Common myeloid progenitor, CD34-positive (primary cell): ENCODE results near the gene BEND5. TPM values are rescaled to one million over a fixed set of nuclear protein-coding genes. Genes with fewer than 3 reads are reported as not detected.

Experiments used
- CTCF ChIA-PET: fragments of 350-600 bp; sonication (Branson Sonifier 250); formaldehyde crosslinking; loops from one replicate; lab custom pipeline; 2021; ENCODE audit warnings: antibody characterized with exemption; lab: Charles Lee
- POLR2A ChIA-PET: fragments of 350-600 bp; sonication (Branson Sonifier 250); formaldehyde crosslinking; loops from one replicate; lab custom pipeline; 2021; ENCODE audit warnings: antibody characterized with exemption; lab: Charles Lee
- DNase-seq, 3 donors: peaks; one replicate each; pipeline versions ENCODE4 v3.0.0 to v3.0.0-alpha.2; 2013
- H3K27ac ChIP-seq, 2 experiments: 1 replicate in 1 of 2; 2 replicates in 1 of 2; pipeline ENCODE4 v1.7.0; 2013; ENCODE audit warnings: inconsistent platforms in 2 of 2, low read length in 2 of 2, mild to moderate bottlenecking in 2 of 2, low read depth in 1 of 2, moderate library complexity in 1 of 2; ENCODE audit not compliant: severe bottlenecking in 2 of 2, insufficient read depth in 1 of 2, poor library complexity in 1 of 2
- H3K27me3 ChIP-seq, 5 experiments: replicated peaks in 2 of 5; 1 replicate in 3 of 5; 2 replicates in 2 of 5; pipeline versions ENCODE4 v1.6.1 to v1.7.0; 2013; ENCODE audit warnings: low read length in 4 of 5, mild to moderate bottlenecking in 2 of 5, moderate library complexity in 2 of 5, inconsistent platforms in 1 of 5; ENCODE audit not compliant: insufficient read depth in 5 of 5, control insufficient read depth in 4 of 5
- H3K36me3 ChIP-seq, 4 experiments: 1 replicate in 2 of 4; 2 replicates in 2 of 4; pipeline versions ENCODE4 v1.6.1 to v1.7.0; 2013; ENCODE audit warnings: low read length in 3 of 4, control low read depth in 1 of 4, mild to moderate bottlenecking in 1 of 4; ENCODE audit not compliant: control insufficient read depth in 4 of 4, insufficient read depth in 4 of 4
- H3K4me1 ChIP-seq, 4 experiments: 1 replicate in 3 of 4; 2 replicates in 1 of 4; pipeline versions ENCODE4 v1.6.1 to v1.7.1; 2013; ENCODE audit warnings: low read length in 3 of 4, mild to moderate bottlenecking in 3 of 4, control low read depth in 1 of 4, inconsistent platforms in 1 of 4, moderate library complexity in 1 of 4; ENCODE audit not compliant: control insufficient read depth in 4 of 4, insufficient read depth in 4 of 4; ENCODE audit errors: control extremely low read depth in 1 of 4
- H3K4me3 ChIP-seq, 7 experiments: 1 replicate in 4 of 7; 2 replicates in 3 of 7; pipeline versions ENCODE4 v1.5.1 to v1.7.0; 2013; ENCODE audit warnings: mild to moderate bottlenecking in 7 of 7, low read length in 6 of 7, moderate library complexity in 6 of 7, inconsistent platforms in 2 of 7, low read depth in 2 of 7, control low read depth in 1 of 7; ENCODE audit not compliant: insufficient read depth in 4 of 7, control insufficient read depth in 1 of 7; ENCODE audit errors: extremely low read depth in 1 of 7
- H3K9me3 ChIP-seq, 5 experiments: 1 replicate in 4 of 5; 2 replicates in 1 of 5; pipeline versions ENCODE4 v1.6.1 to v1.7.1; 2013; ENCODE audit warnings: low read length in 4 of 5, mild to moderate bottlenecking in 2 of 5, inconsistent platforms in 1 of 5, low read depth in 1 of 5, moderate library complexity in 1 of 5; ENCODE audit not compliant: control insufficient read depth in 4 of 5, insufficient read depth in 2 of 5; ENCODE audit errors: control extremely low read depth in 1 of 5
- WGBS: methylation state at CpG from one replicate; pipeline ENCODE4 v1.1.5; 2013; ENCODE audit not compliant: insufficient coverage; 5-methylcytosine and 5-hydroxymethylcytosine counted together
- polyA plus RNA-seq: library from polyadenylated mRNA; unstranded; fragments of 120-200 nt; gene quantifications from one replicate; pipeline ENCODE4 v1.2.1, GENCODE V29; 2013

Gene BEND5, protein sequence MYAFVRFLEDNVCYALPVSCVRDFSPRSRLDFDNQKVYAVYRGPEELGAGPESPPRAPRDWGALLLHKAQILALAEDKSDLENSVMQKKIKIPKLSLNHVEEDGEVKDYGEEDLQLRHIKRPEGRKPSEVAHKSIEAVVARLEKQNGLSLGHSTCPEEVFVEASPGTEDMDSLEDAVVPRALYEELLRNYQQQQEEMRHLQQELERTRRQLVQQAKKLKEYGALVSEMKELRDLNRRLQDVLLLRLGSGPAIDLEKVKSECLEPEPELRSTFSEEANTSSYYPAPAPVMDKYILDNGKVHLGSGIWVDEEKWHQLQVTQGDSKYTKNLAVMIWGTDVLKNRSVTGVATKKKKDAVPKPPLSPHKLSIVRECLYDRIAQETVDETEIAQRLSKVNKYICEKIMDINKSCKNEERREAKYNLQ
- polyA plus RNA-seq: 13.8 TPM

DNA sequence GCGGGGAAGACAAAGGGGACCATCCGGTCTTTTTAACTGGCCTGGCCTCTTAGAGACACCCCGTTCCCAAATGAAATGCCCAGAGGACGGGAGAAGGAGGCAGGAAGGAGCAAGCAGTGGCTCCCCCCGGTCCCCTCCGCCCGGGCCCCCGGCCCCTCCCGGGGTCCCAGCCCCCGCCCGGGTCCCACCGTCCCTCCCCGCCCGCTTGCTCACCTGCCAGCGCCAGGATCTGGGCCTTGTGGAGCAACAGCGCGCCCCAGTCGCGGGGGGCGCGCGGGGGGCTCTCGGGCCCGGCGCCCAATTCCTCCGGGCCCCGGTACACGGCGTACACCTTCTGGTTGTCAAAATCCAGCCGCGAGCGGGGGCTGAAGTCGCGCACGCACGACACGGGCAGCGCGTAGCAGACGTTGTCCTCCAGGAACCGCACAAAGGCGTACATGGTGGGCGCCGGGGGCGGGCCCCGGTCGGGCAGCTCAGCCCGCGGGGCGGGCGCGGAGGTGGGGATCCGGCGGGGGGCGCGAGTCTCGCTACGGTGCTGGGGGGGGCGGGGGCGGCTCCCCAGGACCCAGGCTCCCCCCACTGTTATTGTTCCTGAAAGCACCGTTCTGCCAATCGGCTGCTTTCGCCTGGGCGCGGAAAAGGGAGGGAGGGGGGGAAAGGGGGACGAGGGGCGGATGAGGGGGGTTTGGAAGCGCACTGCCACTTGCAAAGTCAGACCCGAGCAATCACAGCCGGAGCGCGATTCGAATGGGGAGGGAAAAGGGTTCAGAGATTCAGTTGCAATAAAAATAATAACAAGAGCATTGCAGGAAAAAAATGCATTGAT is at the start of gene BEND5:
BEND5 (minus strand) TSS at position 499 of the 826 bp plus-strand sequence; CDS start at position 439, 60 bp downstream.
- ChIA-PET POLR2A (no interaction called here), CTCF (interaction anchor here (1.0 kb wide), 1 partner anchor 41 kb away, joined by 4 read pairs; no protein-coding TSS in a partner anchor)
- peaks cover 13 to 29% (median 22%) of the 10 kb centered on the region in 4 experiments for H3K4me1 ChIP-seq
- H3K36me3 ChIP-seq: peaks cover 6 to 13% (median 11%) of the 10 kb centered on the region in 4 experiments
- H3K9me3 ChIP-seq: no peaks in the 10 kb centered on the region
- DNase-seq: peak; percentile 88 to 95 (median 93)
- H3K27ac ChIP-seq: peak within 1 kb of the TSS; percentile 64 to 76
- whole genome bisulfite sequencing: 0% methylated on average over 52 of the region's 73 CpGs
- H3K4me3 ChIP-seq: peak within 1 kb of the TSS; percentile 68 to 99 (median 87)
- H3K27me3 ChIP-seq: no peaks in the 10 kb centered on the region

DNA sequence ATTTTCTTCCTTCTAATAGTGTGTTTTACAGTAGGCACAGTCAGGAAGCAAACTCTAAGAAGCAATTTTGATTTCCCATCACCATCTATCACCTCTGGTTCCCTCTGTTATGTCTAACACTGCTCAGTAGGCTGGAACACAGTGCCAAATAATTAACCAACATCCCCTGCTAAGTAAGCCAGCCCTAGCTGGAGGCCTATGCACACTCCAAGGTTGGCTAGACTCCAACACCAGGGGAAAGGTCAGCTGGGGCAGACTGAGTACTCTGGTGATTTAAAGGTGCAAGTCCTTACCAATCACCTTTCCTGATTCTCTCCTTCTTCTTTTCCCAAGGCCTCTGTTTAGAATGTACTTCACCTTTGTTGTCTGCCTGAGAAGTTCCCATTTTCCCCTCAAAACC is 46.5 kb upstream of the BEND5 start:
- ChIA-PET POLR2A (no interaction called here), CTCF (interaction anchor here (1.6 kb wide), 1 partner anchor 146 kb away, joined by 4 read pairs; no protein-coding TSS in a partner anchor)
- DNase-seq: no peak
- H3K27me3 ChIP-seq: peaks cover 0 to 9% (median 0%) of the 10 kb centered on the region in 5 experiments
- no peaks in the 10 kb centered on the region for H3K9me3 ChIP-seq
- H3K4me3 ChIP-seq: no peak overlapping the region
- H3K27ac ChIP-seq: no peak overlapping the region
- no peaks in the 10 kb centered on the region for H3K4me1 ChIP-seq
- no peaks in the 10 kb centered on the region for H3K36me3 ChIP-seq

DNA sequence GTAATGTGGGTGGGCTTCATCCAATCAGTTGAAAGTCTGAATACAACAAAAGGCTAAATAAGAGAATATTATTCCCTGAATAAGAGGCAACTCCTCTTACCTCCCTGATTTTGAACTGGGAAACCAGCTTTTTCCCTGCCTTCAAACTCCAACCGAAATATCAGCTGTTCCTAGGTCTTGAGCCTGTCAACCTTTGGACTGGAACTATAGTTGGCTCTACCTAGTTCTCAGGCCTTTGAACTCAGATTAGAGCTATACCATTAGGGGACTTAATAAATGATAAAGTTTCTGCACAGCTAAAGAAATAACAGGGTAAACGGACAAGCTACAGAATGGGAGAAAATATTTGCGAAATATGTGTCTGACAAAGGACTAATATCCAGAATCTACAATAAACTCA is 43.8 kb upstream of the BEND5 start:
- whole genome bisulfite sequencing: 100% methylated on average over 1 of the region's 3 CpGs
- Histone ChIP-seq H3K27me3 (peaks cover 0 to 5% (median 0%) of the 10 kb centered on the region in 5 experiments), H3K27ac (no peak overlapping the region), H3K4me1 (no peaks in the 10 kb centered on the region), H3K4me3 (no peak overlapping the region), H3K36me3 (no peaks in the 10 kb centered on the region), H3K9me3 (no peaks in the 10 kb centered on the region)
- CTCF ChIA-PET: interaction anchor here (1.1 to 2.1 kb wide), 4 partner anchors 9 to 247 kb away, joined by 3 to 5 read pairs (median 4); no protein-coding TSS in a partner anchor
- DNase-seq: no peak
- POLR2A ChIA-PET: no interaction called here

DNA sequence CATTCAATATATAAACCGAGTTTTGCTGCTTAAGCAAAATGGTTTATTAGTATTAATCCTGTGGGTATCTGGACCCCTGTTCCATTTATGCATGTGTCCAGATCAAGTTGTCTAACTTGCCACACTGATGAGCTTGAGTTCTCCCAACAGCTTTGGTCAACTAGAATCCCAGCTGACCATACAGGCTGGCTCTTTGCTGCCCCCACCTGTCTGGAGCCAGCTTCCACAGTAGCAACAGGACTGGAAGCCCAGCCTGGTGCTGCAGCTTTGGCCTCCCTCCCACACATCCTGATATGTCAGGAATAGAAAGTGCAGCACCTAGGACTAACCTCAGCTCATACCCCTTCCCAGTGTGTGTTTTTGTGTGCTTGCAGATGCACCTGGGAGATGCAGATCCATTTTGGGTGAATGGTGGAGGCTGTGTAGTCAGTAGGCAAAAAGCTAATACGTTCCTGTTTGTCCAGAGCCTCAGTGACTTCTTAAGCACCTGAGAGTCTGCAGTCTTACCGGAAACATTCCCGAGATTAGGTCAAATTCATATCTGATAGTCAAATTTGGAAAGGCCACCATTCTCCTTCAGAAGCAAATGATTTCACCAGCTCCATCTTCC is 40.9 kb upstream of the BEND5 start:
- Histone ChIP-seq H3K27me3 (no peaks in the 10 kb centered on the region), H3K36me3 (no peaks in the 10 kb centered on the region), H3K4me1 (no peaks in the 10 kb centered on the region), H3K27ac (no peak overlapping the region), H3K4me3 (no peak overlapping the region), H3K9me3 (no peaks in the 10 kb centered on the region)
- peak; percentile 33 to 50 (median 39) for DNase-seq
- CTCF ChIA-PET: interaction anchor here (0.7 to 2.3 kb wide), 25 partner anchors 14 to 253 kb away, joined by 3 to 43 read pairs (median 4); no protein-coding TSS in a partner anchor
- 90% methylated on average over 3 of the region's 4 CpGs for WGBS
- POLR2A ChIA-PET: interaction anchor here (0.7 kb wide), 1 partner anchor 269 kb away, joined by 3 read pairs; no protein-coding TSS in a partner anchor

DNA sequence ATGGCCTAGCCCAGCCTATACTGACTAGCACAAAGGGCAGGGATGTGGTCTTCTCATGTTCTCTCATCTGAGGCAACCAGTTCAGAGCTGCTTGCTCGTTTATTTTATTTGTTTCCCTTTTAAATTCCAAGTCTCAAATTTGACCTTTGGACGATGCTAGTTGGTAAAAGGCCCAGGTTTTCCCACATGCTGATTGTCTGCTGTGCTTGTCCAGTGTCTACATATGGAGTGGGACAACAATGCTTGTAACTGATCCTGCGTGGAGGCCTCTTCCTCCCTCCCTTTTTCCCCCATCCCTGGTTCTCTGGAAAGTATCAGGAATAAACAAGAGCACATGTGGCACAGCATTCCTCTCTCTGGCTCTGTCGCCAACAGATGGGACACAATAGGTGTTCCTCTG is 34.0 kb upstream of the BEND5 start:
- H3K27ac ChIP-seq: no peak overlapping the region
- H3K27me3 ChIP-seq: peaks cover 0 to 1% (median 0%) of the 10 kb centered on the region in 5 experiments
- WGBS: 94% methylated on average over 3 of the region's 4 CpGs
- no peaks in the 10 kb centered on the region for H3K36me3 ChIP-seq
- ChIA-PET POLR2A (no interaction called here), CTCF (interaction anchor here (0.6 to 1.3 kb wide), 2 partner anchors 9 to 90 kb away, joined by 4 to 5 read pairs; no protein-coding TSS in a partner anchor)
- H3K4me1 ChIP-seq: no peaks in the 10 kb centered on the region
- DNase-seq: no peak
- H3K9me3 ChIP-seq: no peaks in the 10 kb centered on the region
- H3K4me3 ChIP-seq: no peak overlapping the region

DNA sequence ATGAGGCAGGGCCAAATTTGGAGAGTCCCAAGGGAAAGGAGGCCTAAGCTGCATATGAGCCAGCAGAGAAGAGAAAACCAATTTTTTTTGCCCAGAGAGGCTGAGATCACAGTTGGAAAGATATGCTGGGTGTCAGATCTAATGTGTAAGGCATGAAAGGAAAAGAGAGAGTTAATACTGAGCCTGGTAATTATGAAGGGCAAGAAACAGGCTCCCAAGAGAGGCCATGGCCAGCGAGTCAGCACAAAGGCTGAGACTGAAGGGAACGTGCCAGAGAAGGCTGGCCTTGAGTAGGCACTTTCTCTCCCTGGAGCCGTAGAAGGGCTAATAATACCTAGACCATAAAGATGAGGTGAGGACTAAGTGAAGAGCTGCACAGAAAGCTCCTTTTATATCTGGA is 31.8 kb upstream of the BEND5 start:
- CTCF ChIA-PET: interaction anchor here (1.1 to 1.3 kb wide), 2 partner anchors 111 to 131 kb away, joined by 3 to 4 read pairs; no protein-coding TSS in a partner anchor

More for the DNA sequence above, 31.8 kb upstream of the BEND5 start:
- H3K36me3 ChIP-seq: no peaks in the 10 kb centered on the region
- no peak for DNase-seq
- H3K9me3 ChIP-seq: no peaks in the 10 kb centered on the region
- H3K4me3 ChIP-seq: no peak overlapping the region
- peaks cover 0 to 1% (median 0%) of the 10 kb centered on the region in 5 experiments for H3K27me3 ChIP-seq
- 97% methylated on average over 3 of the region's 3 CpGs for WGBS
- no peak overlapping the region for H3K27ac ChIP-seq
- POLR2A ChIA-PET: no interaction called here
- H3K4me1 ChIP-seq: no peaks in the 10 kb centered on the region
